Measurements from ENCODE around the gene TMA7B. TPM values are rescaled to one million over a fixed set of nuclear protein-coding genes. Genes with fewer than 3 reads are reported as not detected.

TMA7B gene
- total RNA-seq, 2 experiments from 2014 or later: 3.7 to 4.3 TPM

DNA sequence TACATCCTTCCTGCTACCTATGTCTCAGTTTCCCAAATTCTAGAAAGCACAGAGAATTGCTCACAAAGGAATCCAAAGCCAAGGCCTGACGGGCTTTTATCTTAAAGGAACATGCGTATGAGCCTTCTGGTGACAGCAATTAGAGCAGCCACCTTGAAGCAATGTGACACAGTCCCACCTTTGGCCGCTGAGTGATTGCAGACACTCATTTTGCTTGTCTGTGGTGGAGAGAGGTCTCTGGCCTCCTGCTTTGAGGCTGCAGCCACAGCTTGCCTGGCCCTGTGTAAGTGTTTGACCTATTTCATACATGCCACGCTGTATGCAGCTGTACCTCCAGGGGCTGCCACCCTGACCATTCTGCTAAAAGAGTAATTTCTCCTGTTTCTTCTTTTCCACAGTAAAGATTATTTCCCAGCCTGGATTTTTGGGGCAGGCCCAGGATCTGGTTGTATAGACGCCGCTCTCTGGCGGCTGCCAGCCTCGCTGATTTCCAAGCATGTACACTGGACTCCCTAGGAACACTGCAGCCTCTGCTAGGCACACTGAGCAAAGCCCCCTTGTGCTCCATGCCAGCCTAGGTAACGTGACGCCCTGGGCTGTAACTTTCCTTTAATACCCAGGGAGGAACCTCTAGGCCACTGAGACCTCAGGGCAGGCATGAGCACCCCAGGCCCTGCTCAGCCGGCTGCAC, 1.1 kb upstream of the TMA7B start:
- ChIA-PET CTCF (no interaction called here), POLR2A (no interaction called here)
- no peak for DNase-seq
- Mint-ChIP-seq H3K4me1 (peaks cover 84% of the 10 kb centered on the region), H3K27ac (peak overlapping the region; percentile 18), H3K9me3 (no peaks in the 10 kb centered on the region), H3K27me3 (no peaks in the 10 kb centered on the region), H3K4me3 (no peak overlapping the region), H3K36me3 (ENCODE audit: low read depth) (peaks cover 81% of the 10 kb centered on the region)

DNA sequence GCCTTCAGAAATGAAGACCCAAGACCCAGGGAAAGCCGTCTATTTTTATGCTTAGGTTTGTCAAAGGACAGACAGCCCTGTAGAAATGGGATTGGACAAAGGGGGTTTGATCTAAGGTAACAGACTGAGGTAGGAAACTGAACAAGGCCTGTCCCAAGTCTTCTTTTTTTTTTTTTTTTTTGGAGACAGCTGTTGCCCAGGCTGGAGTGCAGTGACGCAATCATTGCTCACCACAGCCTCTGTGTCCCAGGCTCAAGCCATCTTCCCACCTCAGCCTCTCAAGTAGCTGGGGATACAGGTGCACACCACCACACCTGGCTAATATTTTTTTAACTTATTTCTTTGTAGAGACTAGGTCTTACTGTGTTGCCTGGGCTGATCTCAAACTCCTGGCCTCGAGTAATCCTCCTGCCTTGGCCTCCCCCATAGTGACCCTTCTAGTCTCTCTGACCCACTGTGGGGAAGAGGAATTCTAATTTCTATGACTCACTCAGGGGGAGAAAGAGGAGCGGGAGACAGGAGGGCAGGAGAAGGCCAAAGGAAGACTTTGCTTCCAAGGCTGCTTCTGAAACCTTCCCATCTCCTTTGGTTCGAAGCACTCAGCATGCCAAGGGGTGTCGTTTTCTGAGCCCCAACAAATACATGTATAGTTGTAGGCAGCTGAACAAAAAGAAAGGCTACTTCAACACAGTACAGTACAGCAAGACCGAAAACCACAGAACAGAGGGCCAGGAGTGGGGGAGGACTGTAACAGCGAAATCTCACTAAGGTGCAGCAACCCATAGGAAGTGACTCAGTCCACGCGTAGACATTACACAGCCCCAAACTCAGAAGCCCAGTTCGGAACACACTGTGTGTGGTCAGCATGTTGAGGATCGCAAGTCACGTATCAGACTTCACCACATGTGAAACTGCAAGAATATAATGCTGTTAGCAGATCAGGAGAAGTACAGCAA, 872 bp downstream of the TMA7B start:
- CTCF ChIA-PET: interaction anchor here (0.7 to 1.0 kb wide), 3 partner anchors 27 to 64 kb away, joined by 3 to 4 read pairs (median 3); no protein-coding TSS in a partner anchor
- Mint-ChIP-seq H3K27ac (peak overlapping the region; percentile 74), H3K36me3 (ENCODE audit: low read depth) (peaks cover 84% of the 10 kb centered on the region), H3K4me1 (peaks cover 66% of the 10 kb centered on the region), H3K4me3 (peak overlapping the region; percentile 33), H3K9me3 (no peaks in the 10 kb centered on the region), H3K27me3 (no peaks in the 10 kb centered on the region)
- DNase-seq: peak; percentile 88
- POLR2A ChIA-PET: interaction anchor here (0.6 to 1.8 kb wide), 13 partner anchors 11 to 83 kb away, joined by 3 to 5 read pairs (median 3); partner anchors contain the start of gene FAM83F

DNA sequence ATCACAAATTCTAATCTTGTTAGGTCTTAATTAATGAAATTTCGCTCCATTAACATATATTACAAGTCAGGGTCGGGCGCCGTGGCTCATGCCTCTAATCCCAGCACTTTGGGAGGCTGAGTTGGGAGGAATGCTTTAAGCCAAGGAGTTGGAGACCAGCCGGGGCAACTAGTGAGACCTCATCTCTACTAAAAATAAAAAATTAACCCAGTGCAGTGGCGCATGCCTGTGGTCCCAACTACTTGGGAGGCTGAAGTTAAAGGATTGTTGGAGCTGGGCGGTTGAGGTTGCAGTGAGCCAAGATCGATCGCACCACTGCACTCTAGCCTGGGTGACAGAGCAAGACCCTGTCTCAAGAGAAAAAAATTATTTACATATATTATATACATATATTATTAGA, 1.9 kb downstream of the TMA7B start:
- POLR2A ChIA-PET: interaction anchor here (0.6 to 1.8 kb wide), 9 partner anchors 10 to 82 kb away, joined by 3 to 5 read pairs (median 3); partner anchors contain the start of gene FAM83F

DNA sequence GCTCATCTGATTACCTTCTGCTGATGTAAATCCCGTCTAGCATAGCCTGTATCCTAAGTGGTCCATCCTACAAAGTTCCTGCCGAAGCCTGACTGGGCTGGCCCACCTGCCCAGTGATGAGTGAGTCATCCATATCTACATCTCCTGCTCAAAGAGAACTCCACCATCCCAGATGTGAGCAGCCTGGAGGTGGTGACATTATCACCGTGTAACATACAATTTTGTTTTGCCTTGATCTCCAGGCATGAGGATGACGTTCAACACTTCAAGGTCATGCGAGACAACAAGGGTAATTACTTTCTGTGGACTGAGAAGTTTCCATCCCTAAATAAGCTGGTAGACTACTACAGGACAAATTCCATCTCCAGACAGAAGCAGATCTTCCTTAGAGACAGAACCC, 5.6 kb downstream of the TMA7B start:
- ChIA-PET CTCF (interaction anchor here (0.9 to 1.8 kb wide), 4 partner anchors 14 to 469 kb away, joined by 3 to 5 read pairs (median 3); no protein-coding TSS in a partner anchor), POLR2A (interaction anchor here (1.1 kb wide), 1 partner anchor 45 kb away, joined by 3 read pairs; no protein-coding TSS in a partner anchor)
- no peak for DNase-seq
- Mint-ChIP-seq H3K4me3 (no peak overlapping the region), H3K36me3 (ENCODE audit: low read depth) (peaks cover 86% of the 10 kb centered on the region), H3K9me3 (no peaks in the 10 kb centered on the region), H3K4me1 (peaks cover 26% of the 10 kb centered on the region), H3K27ac (no peak overlapping the region), H3K27me3 (no peaks in the 10 kb centered on the region)

More for the DNA sequence above, 1.9 kb downstream of the TMA7B start:
- Mint-ChIP-seq H3K9me3 (no peaks in the 10 kb centered on the region), H3K27ac (peak overlapping the region; percentile 74), H3K27me3 (no peaks in the 10 kb centered on the region), H3K4me3 (no peak overlapping the region), H3K36me3 (ENCODE audit: low read depth) (peaks cover 89% of the 10 kb centered on the region), H3K4me1 (peaks cover 61% of the 10 kb centered on the region)
- DNase-seq: no peak
- CTCF ChIA-PET: interaction anchor here (1.0 kb wide), 1 partner anchor 28 kb away, joined by 4 read pairs; no protein-coding TSS in a partner anchor

DNA sequence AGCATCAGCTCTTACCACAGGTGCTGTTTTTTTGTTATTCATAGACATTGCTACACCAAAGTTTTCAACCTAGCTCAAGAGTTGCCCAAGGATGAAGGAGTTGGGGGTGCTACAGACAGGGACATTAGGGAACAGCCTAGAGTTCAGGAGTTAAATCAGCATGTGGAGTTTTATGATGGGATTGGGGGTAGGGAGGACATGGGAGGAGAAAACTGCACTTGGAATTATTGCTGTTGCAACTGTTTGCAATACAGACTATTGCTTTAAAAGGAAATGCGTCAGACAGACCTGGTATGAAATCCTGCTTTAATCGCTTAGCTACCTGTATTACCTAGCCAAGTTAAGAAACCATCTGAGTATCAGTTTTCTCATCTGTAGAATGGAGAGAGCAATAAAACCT, 6.3 kb downstream of the TMA7B start:
- H3K36me3 Mint-ChIP-seq (ENCODE audit: low read depth): peaks cover 87% of the 10 kb centered on the region
- POLR2A ChIA-PET: interaction anchor here (0.8 to 1.1 kb wide), 3 partner anchors 11 to 78 kb away, joined by 3 read pairs; no protein-coding TSS in a partner anchor
- no peak for DNase-seq
- CTCF ChIA-PET: interaction anchor here (1.2 kb wide), 1 partner anchor 422 kb away, joined by 3 read pairs; no protein-coding TSS in a partner anchor
- peaks cover 19% of the 10 kb centered on the region for H3K4me1 Mint-ChIP-seq
- H3K4me3 Mint-ChIP-seq: no peak overlapping the region
- no peaks in the 10 kb centered on the region for H3K27me3 Mint-ChIP-seq
- no peaks in the 10 kb centered on the region for H3K9me3 Mint-ChIP-seq
- no peak overlapping the region for H3K27ac Mint-ChIP-seq

DNA sequence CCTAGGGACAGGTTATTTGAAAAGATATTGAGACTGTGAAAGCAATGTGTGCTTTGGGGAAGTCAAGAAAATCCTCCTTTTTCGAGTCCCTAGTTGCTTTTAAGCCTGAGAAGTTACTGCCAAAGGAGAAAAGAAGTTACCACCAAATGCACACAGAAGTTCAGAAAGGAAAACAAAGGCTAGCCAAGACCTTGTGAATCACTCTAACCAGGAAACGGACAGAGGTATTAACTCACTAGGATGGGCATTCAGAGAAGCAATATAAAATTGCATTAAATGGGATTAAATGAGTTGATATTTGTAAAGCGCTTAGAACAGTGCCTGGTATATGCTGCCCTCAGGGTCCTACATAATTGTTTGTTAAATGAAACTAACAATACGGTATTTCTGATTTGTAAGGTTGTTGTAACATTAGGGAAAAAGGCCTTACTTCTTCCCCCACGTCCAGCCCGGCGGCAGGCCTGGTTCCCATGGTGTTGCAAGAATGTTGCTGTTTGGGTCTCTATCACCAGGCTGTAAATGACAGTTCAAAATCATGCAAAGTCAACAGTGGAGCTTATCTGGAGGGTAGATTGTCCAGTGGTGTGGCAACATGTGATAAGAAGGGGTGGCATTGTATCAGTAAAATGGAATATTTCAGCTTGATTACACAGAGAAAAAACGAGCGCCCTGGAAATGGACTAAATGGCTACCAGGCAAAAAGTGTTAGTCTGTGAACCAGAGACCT, 7.1 kb downstream of the TMA7B start:
- CTCF ChIA-PET: interaction anchor here (1.2 kb wide), 1 partner anchor 422 kb away, joined by 3 read pairs; no protein-coding TSS in a partner anchor
- DNase-seq: no peak
- POLR2A ChIA-PET: interaction anchor here (0.8 to 1.0 kb wide), 2 partner anchors 14 to 77 kb away, joined by 3 to 4 read pairs; no protein-coding TSS in a partner anchor
- Mint-ChIP-seq H3K27me3 (no peaks in the 10 kb centered on the region), H3K27ac (no peak overlapping the region), H3K9me3 (no peaks in the 10 kb centered on the region), H3K4me3 (no peak overlapping the region), H3K36me3 (ENCODE audit: low read depth) (peaks cover 89% of the 10 kb centered on the region), H3K4me1 (peaks cover 11% of the 10 kb centered on the region)

DNA sequence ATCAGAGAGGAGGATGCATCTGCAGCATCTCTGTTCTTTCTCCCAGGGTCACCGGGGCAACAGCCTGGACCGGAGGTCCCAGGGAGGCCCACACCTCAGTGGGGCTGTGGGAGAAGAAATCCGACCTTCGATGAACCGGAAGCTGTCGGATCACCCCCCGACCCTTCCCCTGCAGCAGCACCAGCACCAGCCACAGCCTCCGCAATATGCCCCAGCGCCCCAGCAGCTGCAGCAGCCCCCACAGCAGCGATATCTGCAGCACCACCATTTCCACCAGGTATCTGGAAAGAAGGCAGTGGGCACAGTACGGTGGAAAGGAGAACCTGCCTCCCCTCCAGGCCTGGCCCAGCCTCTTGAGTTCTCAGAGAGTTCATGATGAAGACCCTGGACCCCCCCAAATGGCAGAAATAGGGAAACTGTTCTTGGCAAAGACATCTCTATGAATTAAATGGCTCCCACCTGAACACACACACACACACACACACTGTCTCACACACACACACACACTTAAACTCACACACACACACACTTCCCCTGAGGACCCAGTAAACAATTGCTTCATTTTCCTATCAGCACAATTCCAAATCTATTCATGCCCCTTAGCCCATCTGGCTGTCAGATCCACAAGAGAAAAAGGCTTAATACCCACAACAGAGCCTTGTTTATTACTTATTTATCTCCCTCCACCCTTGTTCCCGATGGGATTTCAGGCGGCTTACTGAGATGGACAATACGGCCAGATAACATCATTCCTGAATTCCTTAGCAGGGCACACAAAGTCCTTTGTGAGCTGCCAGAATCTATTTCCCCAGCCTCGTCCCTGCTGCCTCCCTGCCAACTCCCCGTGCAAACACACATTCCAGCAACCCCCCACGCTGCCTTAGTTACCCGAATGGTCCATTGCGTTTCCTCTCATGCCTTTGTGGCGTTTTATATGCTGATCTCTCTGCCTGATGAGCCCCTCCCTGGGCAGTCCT, 8.1 kb downstream of the TMA7B start:
- no peak overlapping the region for H3K27ac Mint-ChIP-seq
- H3K36me3 Mint-ChIP-seq (ENCODE audit: low read depth): peaks cover 94% of the 10 kb centered on the region
- no peaks in the 10 kb centered on the region for H3K9me3 Mint-ChIP-seq
- H3K27me3 Mint-ChIP-seq: no peaks in the 10 kb centered on the region
- CTCF ChIA-PET: no interaction called here
- POLR2A ChIA-PET: interaction anchor here (1.0 kb wide), 1 partner anchor 15 kb away, joined by 4 read pairs; no protein-coding TSS in a partner anchor
- DNase-seq: no peak
- peaks cover 3% of the 10 kb centered on the region for H3K4me1 Mint-ChIP-seq
- H3K4me3 Mint-ChIP-seq: no peak overlapping the region

DNA sequence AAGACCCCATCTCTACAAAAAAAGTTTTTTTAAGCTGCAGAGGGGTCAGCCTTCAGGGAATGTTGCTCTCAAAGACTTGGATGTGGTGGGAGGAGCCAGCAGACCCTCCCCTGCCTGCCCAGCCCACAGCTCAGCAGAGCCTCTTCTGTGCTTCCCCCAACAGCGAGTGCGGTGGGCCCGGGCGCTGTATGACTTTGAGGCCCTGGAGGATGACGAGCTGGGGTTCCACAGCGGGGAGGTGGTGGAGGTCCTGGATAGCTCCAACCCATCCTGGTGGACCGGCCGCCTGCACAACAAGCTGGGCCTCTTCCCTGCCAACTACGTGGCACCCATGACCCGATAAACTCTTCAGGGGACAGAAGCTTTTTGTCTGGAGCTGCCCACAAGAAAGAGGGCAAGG, 10.5 kb downstream of the TMA7B start:
- peaks cover 92% of the 10 kb centered on the region for H3K36me3 Mint-ChIP-seq (ENCODE audit: low read depth)
- DNase-seq: no peak

DNA sequence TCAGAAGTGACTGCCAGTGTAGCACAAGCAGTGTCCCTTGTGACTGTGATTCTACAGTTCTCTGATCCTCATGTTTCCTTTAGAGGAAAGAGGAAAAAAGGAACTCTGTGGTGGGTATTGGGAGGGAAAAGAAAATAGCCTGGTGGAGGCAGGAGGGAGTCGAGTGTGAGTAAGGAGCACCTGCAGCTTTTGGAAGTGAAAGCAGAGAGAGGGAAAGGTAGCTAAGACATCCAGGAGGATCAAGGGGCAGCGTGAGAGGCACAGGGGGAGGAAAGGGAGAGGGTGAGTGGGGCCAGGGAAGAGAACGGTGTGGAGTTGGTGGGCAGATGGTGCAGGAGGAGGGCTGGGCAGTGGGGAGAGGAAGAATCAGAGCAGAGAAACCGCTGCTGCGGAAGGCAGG, 12.4 kb downstream of the TMA7B start:
- Mint-ChIP-seq H3K36me3 (ENCODE audit: low read depth) (peaks cover 91% of the 10 kb centered on the region), H3K27me3 (no peaks in the 10 kb centered on the region), H3K9me3 (no peaks in the 10 kb centered on the region), H3K4me1 (no peaks in the 10 kb centered on the region), H3K27ac (peak overlapping the region; percentile 45), H3K4me3 (no peak overlapping the region)
- ChIA-PET CTCF (no interaction called here), POLR2A (no interaction called here)
- DNase-seq: no peak

More for the DNA sequence above, 10.5 kb downstream of the TMA7B start:
- ChIA-PET CTCF (no interaction called here), POLR2A (interaction anchor here (1.5 kb wide), 1 partner anchor 13 kb away, joined by 3 read pairs; no protein-coding TSS in a partner anchor)
- Mint-ChIP-seq H3K27me3 (no peaks in the 10 kb centered on the region), H3K27ac (no peak overlapping the region), H3K9me3 (no peaks in the 10 kb centered on the region), H3K4me1 (no peaks in the 10 kb centered on the region), H3K4me3 (no peak overlapping the region)

DNA sequence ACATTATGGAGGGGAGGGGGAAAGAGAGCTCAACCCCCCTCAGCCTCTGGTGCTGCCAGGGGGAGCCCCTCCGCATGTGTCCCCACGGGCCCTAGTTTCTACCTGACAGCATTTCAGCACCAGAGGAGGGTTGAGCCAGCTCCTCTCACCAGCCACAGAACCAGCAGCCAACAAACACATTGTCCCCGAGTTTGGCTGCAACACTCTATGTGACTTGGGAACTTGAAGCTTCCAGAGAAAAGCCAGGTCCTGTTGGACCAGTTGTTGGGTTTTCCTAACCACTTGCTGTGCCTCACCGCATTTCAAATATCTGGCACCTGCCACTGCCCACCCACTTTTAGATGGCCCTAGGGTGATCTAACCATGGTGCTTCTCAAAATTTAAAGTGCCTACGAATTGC, 13.5 kb downstream of the TMA7B start:
- Mint-ChIP-seq H3K4me3 (no peak overlapping the region), H3K9me3 (no peaks in the 10 kb centered on the region), H3K36me3 (ENCODE audit: low read depth) (peaks cover 88% of the 10 kb centered on the region), H3K4me1 (no peaks in the 10 kb centered on the region), H3K27me3 (no peaks in the 10 kb centered on the region), H3K27ac (no peak overlapping the region)
- ChIA-PET CTCF (no interaction called here), POLR2A (interaction anchor here (1.2 kb wide), 1 partner anchor 9 kb away, joined by 5 read pairs; no protein-coding TSS in a partner anchor)
- DNase-seq: no peak

DNA sequence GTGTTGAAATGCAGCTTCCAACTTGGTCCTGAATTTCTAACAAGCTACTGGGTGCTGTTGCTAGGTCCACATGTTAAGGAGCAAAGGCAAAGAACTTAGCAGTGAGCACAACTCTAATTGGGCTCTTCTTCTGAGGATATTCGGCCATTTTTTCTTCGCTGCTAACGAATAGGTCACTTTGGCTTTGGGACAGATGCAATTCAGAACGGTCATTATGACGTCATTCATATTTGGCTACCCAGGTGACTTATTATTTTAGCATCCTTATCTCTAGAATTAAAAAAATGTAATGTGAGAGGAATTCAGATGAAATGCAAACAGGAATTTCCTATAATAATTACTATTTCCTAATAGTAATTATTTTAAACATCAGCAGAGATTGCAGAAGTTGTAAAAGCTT, 13.9 kb downstream of the TMA7B start:
- POLR2A ChIA-PET: interaction anchor here (1.2 kb wide), 1 partner anchor 9 kb away, joined by 5 read pairs; no protein-coding TSS in a partner anchor

More for the DNA sequence above, 13.9 kb downstream of the TMA7B start:
- Mint-ChIP-seq H3K27ac (no peak overlapping the region), H3K4me3 (no peak overlapping the region), H3K9me3 (no peaks in the 10 kb centered on the region), H3K36me3 (ENCODE audit: low read depth) (peaks cover 88% of the 10 kb centered on the region), H3K27me3 (no peaks in the 10 kb centered on the region), H3K4me1 (peaks cover 3% of the 10 kb centered on the region)
- CTCF ChIA-PET: no interaction called here
- no peak for DNase-seq
